ENCODE measurements around the gene PLCB1.
"Not testable (repeated sequence)": the region's sequence is repeated elsewhere in the genome, so short reads cannot be mapped to it uniquely, and the experiment has no call there.

The PLCB1 gene

GRCh38 chr20:8156235-8157079 is 24.4 kb downstream of the PLCB1 start:
- DNase-seq (ENCODE audit: low read depth in 2 of 2), result no peak

- DNase-seq (ENCODE audit: low read depth in 2 of 2), result not testable (repeated sequence)
Observed at GRCh38 chr20:8159217-8159616, 27.2 kb downstream of the PLCB1 start.

GRCh38 chr20:8161264-8162071 is 29.4 kb downstream of the PLCB1 start:
- no peak for DNase-seq (ENCODE audit: low read depth in 2 of 2)

DNA sequence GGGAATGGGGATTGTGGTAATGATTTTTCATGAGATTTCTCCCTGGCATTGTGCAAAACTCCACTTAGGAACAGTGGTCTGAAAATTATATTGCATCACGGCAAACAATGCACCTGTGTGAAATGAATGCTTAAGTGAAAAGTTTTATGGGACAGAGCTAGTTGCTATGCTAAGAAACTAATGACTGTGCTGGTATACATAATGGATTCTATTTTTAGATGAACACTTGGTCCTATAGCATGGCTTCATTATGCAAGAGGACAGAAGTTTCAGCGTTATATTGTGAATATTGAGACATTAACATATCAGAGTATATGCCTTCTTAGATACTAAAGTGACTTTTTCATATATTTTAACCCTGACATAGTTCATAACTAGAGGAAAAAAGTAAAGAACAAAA is 30.5 kb downstream of the PLCB1 start:
- DNase-seq (ENCODE audit: low read depth in 2 of 2), result no peak

GRCh38 chr20:8163543-8163942 is 31.5 kb downstream of the PLCB1 start:
- no peak for DNase-seq (ENCODE audit: low read depth in 2 of 2)

GRCh38 chr20:8166730-8167129 is 34.7 kb downstream of the PLCB1 start:
- no peak for DNase-seq (ENCODE audit: low read depth in 2 of 2)

DNA sequence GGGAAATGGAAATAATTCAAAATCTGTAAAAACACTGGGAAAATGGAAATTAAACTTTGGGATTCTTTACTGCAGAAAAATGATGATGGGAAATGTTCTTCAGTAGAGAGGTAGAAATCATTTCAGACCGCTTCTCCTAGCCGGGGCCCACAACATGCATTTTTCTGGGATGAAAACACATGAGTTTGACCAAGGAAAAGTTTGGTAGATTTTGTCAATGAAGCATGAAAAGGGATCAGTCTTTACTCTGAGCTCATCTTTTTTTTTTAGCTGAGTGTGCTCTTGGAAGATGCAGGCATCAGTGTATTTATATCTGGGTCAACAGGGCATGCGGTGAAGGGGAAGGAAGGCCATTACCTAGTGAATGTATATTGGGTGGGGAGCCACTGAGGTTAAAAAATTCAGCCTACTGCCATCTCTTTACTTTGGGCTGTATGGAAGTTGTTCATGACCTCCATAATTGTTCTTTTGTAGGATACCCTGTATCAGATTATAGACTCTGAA is 36.8 kb downstream of the PLCB1 start:
- DNase-seq (ENCODE audit: low read depth in 2 of 2), result no peak

DNA sequence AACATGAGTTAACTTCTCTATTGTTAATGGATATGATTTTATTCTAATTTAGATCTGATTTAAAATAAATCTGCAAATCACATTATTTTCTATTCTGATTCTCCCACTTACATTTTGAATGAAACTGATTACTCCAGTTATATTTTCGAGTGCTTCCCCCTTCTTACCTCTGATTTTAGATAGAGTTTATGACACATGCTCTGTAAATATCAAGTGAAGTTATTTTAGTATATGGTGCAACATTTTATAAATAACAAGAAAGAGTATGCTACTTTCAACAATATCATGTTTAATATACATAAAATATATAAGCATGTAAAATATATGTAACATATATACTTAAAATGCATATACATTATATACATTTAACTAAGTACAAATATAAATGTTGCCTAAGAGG is 38.9 kb downstream of the PLCB1 start:
- no peak for DNase-seq (ENCODE audit: low read depth in 2 of 2)

GRCh38 chr20:8172191-8172590 is 40.1 kb downstream of the PLCB1 start:
- DNase-seq (ENCODE audit: low read depth in 2 of 2), result no peak

DNA sequence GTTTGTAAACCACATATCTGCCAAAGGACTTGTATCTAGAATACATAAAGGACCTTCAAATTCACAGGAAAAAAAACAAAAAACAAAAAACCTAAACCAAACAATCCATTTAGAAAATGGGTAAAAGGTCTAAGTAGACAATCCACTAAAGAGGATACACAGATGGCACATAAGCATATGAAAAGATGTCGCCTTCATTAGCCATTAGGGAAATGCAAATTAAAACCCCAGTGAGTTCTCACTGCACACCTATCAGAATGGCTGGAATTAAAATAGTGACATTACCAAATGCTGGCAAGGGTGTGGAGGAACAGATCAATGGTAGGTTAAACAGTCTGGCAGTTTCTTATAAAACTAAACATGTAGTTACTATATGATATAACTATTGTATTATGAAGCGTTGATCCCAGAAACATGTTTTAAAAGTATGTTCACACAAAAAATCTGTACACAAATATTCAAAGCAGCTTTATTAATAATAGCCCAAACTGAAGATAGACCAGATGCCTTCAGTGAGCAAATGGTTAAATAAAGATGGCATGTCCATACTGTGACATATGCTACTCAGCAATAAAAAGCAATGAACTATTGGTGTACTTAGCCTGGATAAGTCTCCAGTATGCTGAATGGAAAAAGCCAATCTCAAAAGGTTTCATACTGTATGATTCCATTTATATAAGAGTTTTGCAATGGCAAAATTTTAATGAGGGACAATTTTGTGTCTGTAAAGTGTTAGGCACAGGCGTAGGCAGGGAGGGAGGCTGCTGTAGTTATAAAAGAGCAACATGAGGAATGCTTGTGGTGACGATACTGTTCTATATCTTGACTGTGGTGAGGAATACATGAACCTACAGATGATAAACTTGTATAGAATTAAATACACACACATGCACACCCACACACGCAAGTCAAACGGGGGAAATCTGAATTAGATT is 43.9 kb downstream of the PLCB1 start:
- DNase-seq (ENCODE audit: low read depth in 2 of 2), result no peak

DNA sequence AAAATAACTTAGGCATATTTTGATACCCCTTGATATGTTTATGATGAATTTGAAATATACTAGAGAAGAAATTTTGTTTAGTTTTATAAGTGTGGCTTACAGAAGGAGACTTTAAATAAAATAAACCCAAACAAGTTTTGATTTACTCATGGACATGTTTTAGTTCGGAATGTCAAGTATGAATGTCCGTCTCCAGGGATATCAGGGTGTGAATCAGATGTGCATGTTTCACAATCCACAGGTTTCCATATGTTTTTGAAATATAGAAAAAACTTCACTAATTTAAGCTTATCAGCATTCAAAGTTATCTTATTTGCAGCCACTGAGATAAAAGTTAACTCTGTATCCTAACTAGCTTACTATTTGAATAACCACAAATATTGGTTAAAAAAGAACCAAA is 51.5 kb downstream of the PLCB1 start:
- DNase-seq (ENCODE audit: low read depth in 2 of 2), result no peak

GRCh38 chr20:8187740-8188139 is 55.7 kb downstream of the PLCB1 start:
- no peak for DNase-seq (ENCODE audit: low read depth in 2 of 2)

GRCh38 chr20:8190043-8190880 is 58.2 kb downstream of the PLCB1 start:
- DNase-seq (ENCODE audit: low read depth in 2 of 2), result no peak

- no peak for DNase-seq (ENCODE audit: low read depth in 2 of 2)
Observed at GRCh38 chr20:8194721-8195120, 62.7 kb downstream of the PLCB1 start.

DNA sequence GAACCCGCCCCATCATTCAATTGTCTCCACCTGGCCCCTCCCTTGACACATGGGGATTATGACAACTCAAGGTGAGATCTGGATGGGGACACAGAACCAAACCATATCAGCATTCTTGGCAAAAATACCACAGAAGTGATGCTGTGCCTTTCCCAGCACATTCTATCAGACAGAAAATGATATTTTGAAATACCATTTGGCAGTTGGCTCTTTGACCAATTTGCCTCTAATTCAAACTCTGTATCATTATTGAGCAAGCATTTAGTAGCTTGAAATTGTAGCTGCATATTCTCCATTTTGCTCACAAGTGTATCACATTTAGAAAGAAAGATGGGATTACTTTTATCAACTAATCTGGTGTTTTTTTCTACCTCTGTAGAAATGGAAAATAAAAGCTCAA is 64.0 kb downstream of the PLCB1 start:
- no peak for DNase-seq (ENCODE audit: low read depth in 2 of 2)

DNA sequence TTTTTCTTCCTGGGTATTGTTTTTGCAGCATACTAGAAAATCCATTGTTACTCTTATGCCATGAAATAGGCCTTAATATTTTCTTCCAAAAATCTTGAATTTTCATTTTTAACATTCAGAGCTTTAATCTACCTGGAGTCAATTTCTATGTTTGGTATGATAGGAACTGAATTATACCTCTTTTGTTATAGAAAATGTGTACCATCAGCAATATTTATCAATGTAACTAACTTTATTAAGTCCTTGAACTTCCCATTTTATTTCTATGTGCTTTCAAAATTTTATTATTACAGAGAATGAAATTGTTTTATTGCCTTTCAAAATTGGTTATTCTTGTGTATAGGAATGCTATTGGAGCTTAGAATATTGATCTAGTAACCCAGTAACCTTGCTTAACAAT is 68.2 kb downstream of the PLCB1 start:
- DNase-seq (ENCODE audit: low read depth in 2 of 2), result no peak

DNA sequence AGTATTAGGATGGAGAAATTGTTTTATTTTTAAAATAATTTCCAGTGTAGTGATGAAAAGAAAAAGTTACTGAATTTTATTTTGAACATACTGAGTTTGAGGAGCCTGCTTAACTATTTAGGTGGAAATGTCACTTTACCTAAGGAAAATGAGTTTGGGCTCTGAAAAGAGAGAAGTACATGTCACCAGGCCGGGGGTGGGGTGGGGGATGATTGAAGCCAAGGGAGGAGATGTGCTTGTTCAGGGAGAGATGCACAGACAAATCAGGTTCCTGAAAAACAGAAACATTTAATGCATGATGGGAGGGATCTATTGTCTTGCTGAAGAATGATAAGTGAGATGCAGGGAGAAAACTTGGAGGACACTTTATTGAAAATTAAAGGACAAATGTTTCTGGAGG is 71.3 kb downstream of the PLCB1 start:
- no peak for DNase-seq (ENCODE audit: low read depth in 2 of 2)

DNA sequence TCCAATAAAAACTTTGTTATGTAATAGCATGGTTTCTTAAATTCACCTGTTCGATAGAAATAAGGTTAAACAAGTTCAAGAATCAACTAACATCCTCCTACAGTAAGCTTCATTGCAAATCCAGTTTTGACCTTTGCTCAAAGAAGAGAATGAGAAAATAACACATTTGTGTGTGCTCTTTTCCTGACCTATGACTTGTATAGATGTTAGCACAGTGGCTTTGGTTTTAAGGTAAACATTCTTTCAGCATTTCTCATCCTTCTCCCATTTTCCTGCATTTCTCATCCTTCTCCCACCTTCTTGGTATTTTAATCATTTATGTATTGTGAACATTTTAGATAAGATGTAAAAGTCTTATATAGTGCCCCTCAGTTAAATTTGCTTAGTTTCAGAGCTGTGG is 73.9 kb downstream of the PLCB1 start:
- no peak for DNase-seq (ENCODE audit: low read depth in 2 of 2)

DNA sequence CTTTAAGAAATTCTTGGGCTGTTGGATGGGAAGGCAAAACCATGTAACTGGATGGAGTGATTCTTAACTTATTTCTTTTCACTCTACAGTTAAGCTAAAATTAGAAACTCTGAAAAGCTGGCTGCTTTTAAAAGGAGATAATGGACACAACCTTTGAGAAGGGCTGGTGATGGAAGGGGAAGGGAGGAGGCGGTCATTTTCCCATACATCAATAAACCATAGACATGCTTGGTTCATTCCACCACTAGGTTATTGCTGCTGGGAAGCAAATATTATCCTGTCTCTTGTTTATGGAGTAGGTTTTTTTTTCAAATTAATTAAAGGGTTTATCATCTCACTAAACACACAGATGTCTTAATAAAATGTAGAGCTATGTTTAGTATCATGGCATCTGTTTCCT is 76.2 kb downstream of the PLCB1 start:
- no peak for DNase-seq (ENCODE audit: low read depth in 2 of 2)

DNA sequence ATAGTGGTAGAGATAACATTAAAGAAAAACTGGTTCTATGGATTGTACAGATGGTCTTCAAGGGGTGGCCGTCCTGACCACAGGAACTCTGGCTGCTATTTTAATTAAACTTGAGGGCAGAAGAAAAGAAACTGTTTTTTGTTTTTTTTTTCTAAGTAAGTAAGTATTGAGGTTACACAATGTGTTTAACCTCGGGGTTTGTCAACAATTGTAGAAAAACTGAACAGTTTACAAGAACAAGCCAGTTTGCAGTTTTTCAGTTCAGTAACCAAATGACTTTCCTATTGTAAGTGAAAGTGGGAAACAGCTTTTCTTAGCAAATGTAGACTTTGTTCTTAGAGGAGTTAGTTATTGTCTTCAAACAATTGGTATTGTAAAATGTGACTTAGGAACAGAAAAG is 77.0 kb downstream of the PLCB1 start:
- DNase-seq (ENCODE audit: low read depth in 2 of 2), result no peak

DNA sequence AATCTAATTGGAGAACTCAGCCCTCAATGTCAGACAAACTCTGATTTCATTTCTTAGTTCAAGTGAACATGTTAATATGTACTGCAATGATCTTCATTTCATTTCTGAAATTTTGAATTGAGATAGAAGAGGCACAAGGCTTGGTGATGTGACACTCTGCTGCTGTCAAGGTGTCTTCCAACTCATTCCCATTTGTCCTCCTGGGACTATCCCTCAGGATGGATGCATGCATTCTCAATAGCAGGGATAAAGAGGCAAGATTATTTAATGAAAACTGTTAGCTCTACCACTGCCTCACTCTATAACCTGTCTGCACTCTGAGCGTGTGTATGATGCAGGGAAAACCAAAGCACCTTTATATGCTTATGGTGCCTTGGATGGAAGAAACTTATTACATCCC is 78.7 kb downstream of the PLCB1 start:
- no peak for DNase-seq (ENCODE audit: low read depth in 2 of 2)
